Measurements from ENCODE around the gene RRAGA. TPM values are rescaled to one million over a fixed set of nuclear protein-coding genes. Genes with fewer than 3 reads are reported as not detected.

RRAGA gene
- total RNA-seq, 1 donor from 2014 or later, result 81.8 TPM

DNA sequence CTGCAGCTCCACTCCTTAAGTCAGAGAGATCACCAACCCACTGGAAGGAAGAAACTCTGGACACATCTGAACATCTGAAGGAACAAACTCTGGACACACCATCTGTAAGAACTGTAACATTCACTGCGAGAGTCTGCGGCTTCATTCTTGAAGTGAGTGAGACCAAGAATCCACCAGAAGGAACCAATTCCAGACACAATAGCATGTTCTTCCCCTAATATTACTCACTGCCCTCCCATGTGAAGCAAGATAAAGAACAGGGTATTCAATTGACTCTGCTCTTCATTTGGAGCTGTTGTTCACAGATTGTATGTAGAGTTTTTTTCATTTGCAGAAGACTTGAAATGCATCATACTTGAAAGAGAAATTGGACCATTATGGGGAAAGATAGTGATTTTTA lies 27.0 kb upstream of the RRAGA start:
- no peaks in the 10 kb centered on the region for H3K36me3 Mint-ChIP-seq (ENCODE audit: low read depth, unreplicated experiment)
- no peak overlapping the region for H3K27ac Mint-ChIP-seq (ENCODE audit: unreplicated experiment)
- Histone ChIP-seq H3K9me3 (ENCODE audit: insufficient read depth, low read depth, low read length) (no peaks in the 10 kb centered on the region), H3K27ac (ENCODE audit: low read depth, low read length) (no peak overlapping the region), H3K4me1 (ENCODE audit: insufficient read depth, low read length) (no peaks in the 10 kb centered on the region), H2AFZ (ENCODE audit: low read depth, low read length) (no peak overlapping the region), H3K79me2 (ENCODE audit: insufficient read depth, low read length) (no peaks in the 10 kb centered on the region), H4K20me1 (ENCODE audit: insufficient read depth, low read length) (no peaks in the 10 kb centered on the region), H3K4me3 (ENCODE audit: insufficient read depth, low read depth, low read length) (no peak overlapping the region), H3K27me3 (ENCODE audit: insufficient read depth, low read length) (no peaks in the 10 kb centered on the region), H3K36me3 (ENCODE audit: insufficient read depth, low read length) (no peaks in the 10 kb centered on the region), H3K9ac (ENCODE audit: low read length) (no peak overlapping the region), H3K4me2 (ENCODE audit: low read length) (no peak overlapping the region)
- peaks cover 9% of the 10 kb centered on the region for H3K9me3 Mint-ChIP-seq (ENCODE audit: unreplicated experiment)
- no peak for TF ChIP-seq EZH2 (IDR thresholded peaks at IDR 0.05; ENCODE audit: insufficient read depth, low read length)
- TF ChIP-seq, protein P1, sequence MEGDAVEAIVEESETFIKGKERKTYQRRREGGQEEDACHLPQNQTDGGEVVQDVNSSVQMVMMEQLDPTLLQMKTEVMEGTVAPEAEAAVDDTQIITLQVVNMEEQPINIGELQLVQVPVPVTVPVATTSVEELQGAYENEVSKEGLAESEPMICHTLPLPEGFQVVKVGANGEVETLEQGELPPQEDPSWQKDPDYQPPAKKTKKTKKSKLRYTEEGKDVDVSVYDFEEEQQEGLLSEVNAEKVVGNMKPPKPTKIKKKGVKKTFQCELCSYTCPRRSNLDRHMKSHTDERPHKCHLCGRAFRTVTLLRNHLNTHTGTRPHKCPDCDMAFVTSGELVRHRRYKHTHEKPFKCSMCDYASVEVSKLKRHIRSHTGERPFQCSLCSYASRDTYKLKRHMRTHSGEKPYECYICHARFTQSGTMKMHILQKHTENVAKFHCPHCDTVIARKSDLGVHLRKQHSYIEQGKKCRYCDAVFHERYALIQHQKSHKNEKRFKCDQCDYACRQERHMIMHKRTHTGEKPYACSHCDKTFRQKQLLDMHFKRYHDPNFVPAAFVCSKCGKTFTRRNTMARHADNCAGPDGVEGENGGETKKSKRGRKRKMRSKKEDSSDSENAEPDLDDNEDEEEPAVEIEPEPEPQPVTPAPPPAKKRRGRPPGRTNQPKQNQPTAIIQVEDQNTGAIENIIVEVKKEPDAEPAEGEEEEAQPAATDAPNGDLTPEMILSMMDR (IDR thresholded peaks at IDR 0.05; ENCODE audit: insufficient read depth, low read depth, low read length), result no peak
- no peak for DNase-seq (ENCODE audit: low read depth)
- peaks cover 3% of the 10 kb centered on the region for H3K4me1 Mint-ChIP-seq (ENCODE audit: low read depth, unreplicated experiment)
- no peak overlapping the region for H3K4me3 Mint-ChIP-seq (ENCODE audit: unreplicated experiment)
- peaks cover 2% of the 10 kb centered on the region for H3K27me3 Mint-ChIP-seq (ENCODE audit: low read depth, unreplicated experiment)
- FAIRE-seq, result no peak

DNA sequence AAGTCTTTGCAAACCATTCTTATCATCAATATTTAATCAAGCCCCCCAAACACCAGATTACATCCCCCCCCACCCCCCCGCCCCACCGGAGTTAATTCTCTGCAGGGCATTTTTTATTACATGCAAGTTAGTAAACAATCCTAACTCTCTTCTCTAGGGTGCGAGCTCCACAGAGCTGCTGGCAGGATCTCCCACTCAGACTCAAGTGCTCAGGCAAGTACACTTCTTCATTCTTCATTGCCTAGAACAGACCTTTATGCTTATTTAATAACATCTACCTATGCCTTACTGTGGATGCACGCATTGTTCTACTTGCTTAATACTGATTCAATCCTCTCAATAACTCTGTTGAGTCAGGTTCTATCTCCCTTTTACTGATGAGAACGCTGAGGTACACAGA lies 26.1 kb upstream of the RRAGA start:
- H3K27ac ChIP-seq (ENCODE audit: low read depth, low read length), result no peak overlapping the region
- no peaks in the 10 kb centered on the region for H3K27me3 ChIP-seq (ENCODE audit: insufficient read depth, low read length)
- DNase-seq (ENCODE audit: low read depth), result no peak
- no peak for FAIRE-seq
- H3K36me3 Mint-ChIP-seq (ENCODE audit: low read depth, unreplicated experiment), result no peaks in the 10 kb centered on the region
- no peaks in the 10 kb centered on the region for H3K9me3 ChIP-seq (ENCODE audit: insufficient read depth, low read depth, low read length)
- no peaks in the 10 kb centered on the region for H4K20me1 ChIP-seq (ENCODE audit: insufficient read depth, low read length)
- no peak overlapping the region for H3K4me2 ChIP-seq (ENCODE audit: low read length)
- TF ChIP-seq, protein P1 (IDR thresholded peaks at IDR 0.05; ENCODE audit: insufficient read depth, low read depth, low read length), result no peak
- no peak for TF ChIP-seq EZH2 (IDR thresholded peaks at IDR 0.05; ENCODE audit: insufficient read depth, low read length)
- peaks cover 3% of the 10 kb centered on the region for H3K4me1 Mint-ChIP-seq (ENCODE audit: low read depth, unreplicated experiment)
- H3K4me3 ChIP-seq (ENCODE audit: insufficient read depth, low read depth, low read length), result no peak overlapping the region
- H3K79me2 ChIP-seq (ENCODE audit: insufficient read depth, low read length), result no peaks in the 10 kb centered on the region
- H3K9ac ChIP-seq (ENCODE audit: low read length), result no peak overlapping the region
- no peaks in the 10 kb centered on the region for H3K36me3 ChIP-seq (ENCODE audit: insufficient read depth, low read length)
- H3K4me1 ChIP-seq (ENCODE audit: insufficient read depth, low read length), result no peaks in the 10 kb centered on the region
- peaks cover 2% of the 10 kb centered on the region for H3K27me3 Mint-ChIP-seq (ENCODE audit: low read depth, unreplicated experiment)
- no peak overlapping the region for H3K27ac Mint-ChIP-seq (ENCODE audit: unreplicated experiment)
- no peak overlapping the region for H3K4me3 Mint-ChIP-seq (ENCODE audit: unreplicated experiment)
- no peak overlapping the region for H2AFZ ChIP-seq (ENCODE audit: low read depth, low read length)
- peaks cover 9% of the 10 kb centered on the region for H3K9me3 Mint-ChIP-seq (ENCODE audit: unreplicated experiment)

DNA sequence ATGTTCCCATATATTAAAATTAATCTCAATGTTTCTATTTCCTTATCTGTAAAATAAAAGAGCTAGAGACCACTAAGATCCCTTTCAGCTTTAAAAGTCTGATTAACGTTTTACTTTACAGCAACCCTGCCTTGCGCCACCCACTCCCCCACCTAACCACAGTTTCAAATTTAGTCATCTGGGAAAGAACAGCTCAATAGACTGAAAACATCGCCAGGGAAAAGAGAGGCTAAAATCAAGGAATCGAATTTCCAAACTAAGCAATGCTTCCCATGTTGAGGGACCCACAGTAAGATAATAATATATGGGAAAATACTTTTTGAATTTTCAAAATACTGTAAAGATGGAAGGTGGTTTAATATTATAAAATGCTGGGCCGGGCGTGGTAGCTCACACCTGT lies 22.9 kb upstream of the RRAGA start:
- Mint-ChIP-seq H3K36me3 (ENCODE audit: low read depth, unreplicated experiment) (no peaks in the 10 kb centered on the region), H3K27ac (ENCODE audit: unreplicated experiment) (no peak overlapping the region), H3K9me3 (ENCODE audit: unreplicated experiment) (peaks cover 6% of the 10 kb centered on the region), H3K4me1 (ENCODE audit: low read depth, unreplicated experiment) (peaks cover 6% of the 10 kb centered on the region), H3K4me3 (ENCODE audit: unreplicated experiment) (no peak overlapping the region), H3K27me3 (ENCODE audit: low read depth, unreplicated experiment) (peaks cover 5% of the 10 kb centered on the region)
- Histone ChIP-seq H3K27me3 (ENCODE audit: insufficient read depth, low read length) (no peaks in the 10 kb centered on the region), H3K9ac (ENCODE audit: low read length) (no peak overlapping the region), H3K27ac (ENCODE audit: low read depth, low read length) (no peak overlapping the region), H3K4me2 (ENCODE audit: low read length) (no peak overlapping the region), H3K4me1 (ENCODE audit: insufficient read depth, low read length) (no peaks in the 10 kb centered on the region), H3K36me3 (ENCODE audit: insufficient read depth, low read length) (no peaks in the 10 kb centered on the region), H4K20me1 (ENCODE audit: insufficient read depth, low read length) (no peaks in the 10 kb centered on the region), H3K4me3 (ENCODE audit: insufficient read depth, low read depth, low read length) (no peak overlapping the region), H3K79me2 (ENCODE audit: insufficient read depth, low read length) (no peaks in the 10 kb centered on the region), H3K9me3 (ENCODE audit: insufficient read depth, low read depth, low read length) (no peaks in the 10 kb centered on the region), H2AFZ (ENCODE audit: low read depth, low read length) (no peak overlapping the region)
- no peak for FAIRE-seq
- no peak for TF ChIP-seq EZH2 (IDR thresholded peaks at IDR 0.05; ENCODE audit: insufficient read depth, low read length)
- TF ChIP-seq, protein P1 (IDR thresholded peaks at IDR 0.05; ENCODE audit: insufficient read depth, low read depth, low read length), result no peak
- no peak for DNase-seq (ENCODE audit: low read depth)

Data from astrocyte (in vitro differentiated cells and primary cell).